ENCODE results near the gene TAS2R60.

Gene TAS2R60

GRCh38 chr7:143436325-143436946 lies 6.8 kb upstream of the TAS2R60 start:
- in situ Hi-C loops (cut with HindIII; ENCODE audit: low sequenced_read_pairs) = no loop called here

- in situ Hi-C loops (cut with HindIII; ENCODE audit: low sequenced_read_pairs) = no loop called here
Measured at GRCh38 chr7:143437578-143437977, 5.7 kb upstream of the TAS2R60 start.

DNA sequence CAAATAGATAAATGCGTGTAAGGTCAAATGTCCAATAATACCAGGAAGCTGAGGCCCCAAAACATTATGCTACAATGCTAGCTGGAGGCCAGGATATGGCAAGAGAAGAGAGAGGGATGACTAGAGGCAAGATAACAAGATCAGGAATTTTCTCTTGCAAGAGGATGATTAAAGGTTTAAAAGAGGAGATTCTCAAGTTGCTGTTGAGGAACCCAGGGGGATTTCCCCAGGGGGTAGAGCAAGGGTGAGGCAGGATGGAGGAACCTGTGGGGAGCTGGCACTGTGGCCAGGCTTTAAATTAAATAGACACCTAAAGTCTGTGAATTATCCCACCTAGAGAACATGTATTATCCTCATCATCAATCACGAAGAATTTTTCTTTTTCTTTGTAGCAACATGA lies 3.4 kb upstream of the TAS2R60 start:
- in situ Hi-C loops (cut with HindIII; ENCODE audit: low sequenced_read_pairs) = no loop called here

- in situ Hi-C loops (cut with HindIII; ENCODE audit: low sequenced_read_pairs) = no loop called here
Measured at GRCh38 chr7:143444063-143444782, 970 bp downstream of the TAS2R60 start.

GRCh38 chr7:143444785-143445184 lies 1.5 kb downstream of the TAS2R60 start:
- in situ Hi-C loops (cut with HindIII; ENCODE audit: low sequenced_read_pairs) = no loop called here

DNA sequence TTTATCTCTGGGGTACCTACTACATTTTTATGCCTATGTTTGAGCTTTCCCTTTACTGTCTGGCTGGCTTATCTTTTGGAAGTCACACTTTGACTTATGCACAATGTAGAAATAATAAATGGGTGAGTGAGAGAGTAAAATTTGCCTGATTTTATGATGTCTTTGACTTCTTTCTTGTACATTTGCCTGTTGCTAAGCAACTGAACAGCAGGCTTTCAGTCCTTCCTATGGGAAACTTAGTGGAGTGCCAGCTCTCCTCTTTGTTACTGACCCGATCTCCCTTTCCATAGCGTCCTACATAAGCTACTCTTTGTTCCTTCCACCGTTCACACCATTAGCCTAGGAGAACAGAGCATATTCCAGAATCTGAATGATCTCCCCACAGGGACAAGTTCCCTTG lies 4.2 kb downstream of the TAS2R60 start:
- in situ Hi-C loops (cut with HindIII; ENCODE audit: low sequenced_read_pairs) = no loop called here

DNA sequence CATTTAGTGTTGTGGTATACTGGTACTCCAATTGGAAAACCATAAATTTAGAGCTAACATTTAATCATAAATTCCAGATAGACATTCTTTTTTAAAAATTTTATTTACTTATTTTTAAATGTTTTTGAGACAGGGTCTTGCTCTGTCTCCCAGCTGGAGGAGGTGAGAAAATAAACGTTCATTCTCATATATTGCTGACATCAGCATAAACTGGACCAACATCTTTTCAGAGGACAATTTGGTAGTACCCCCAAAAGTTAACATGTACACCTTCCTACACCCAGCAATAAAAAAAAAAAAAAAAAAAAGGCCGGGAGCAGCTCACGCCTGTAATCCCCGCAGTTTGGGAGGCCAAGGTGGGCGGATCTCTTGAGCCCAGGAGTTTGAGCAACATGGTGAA lies 5.2 kb downstream of the TAS2R60 start:
- in situ Hi-C loops (cut with HindIII; ENCODE audit: low sequenced_read_pairs) = no loop called here

GRCh38 chr7:143449793-143450192 lies 6.5 kb downstream of the TAS2R60 start:
- in situ Hi-C loops (cut with HindIII; ENCODE audit: low sequenced_read_pairs) = loop anchor here (5.0 kb wide), 2 partner anchors 32 to 58 kb away; no protein-coding TSS in a partner anchor

DNA sequence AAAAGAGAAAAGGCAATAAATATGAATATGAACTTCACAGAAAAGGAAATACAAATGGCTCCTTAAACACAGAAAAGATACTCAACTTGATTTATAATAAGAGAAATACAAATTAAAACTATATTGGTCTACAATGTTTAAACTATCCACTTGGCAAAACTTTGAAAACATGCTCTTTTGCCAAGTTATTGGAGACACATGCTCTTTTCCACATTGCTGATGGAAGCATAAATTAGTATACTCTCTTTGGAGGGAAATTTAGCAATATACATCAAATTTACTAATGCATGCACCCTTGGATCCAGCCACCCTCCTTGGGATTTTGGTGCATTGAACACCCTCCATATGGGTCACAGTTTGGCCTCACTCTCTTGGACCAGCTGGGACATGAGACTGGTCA lies 7.9 kb downstream of the TAS2R60 start:
- in situ Hi-C loops (cut with HindIII; ENCODE audit: low sequenced_read_pairs) = loop anchor here (5.0 kb wide), 2 partner anchors 34 to 56 kb away; no protein-coding TSS in a partner anchor

- in situ Hi-C loops (cut with HindIII; ENCODE audit: low sequenced_read_pairs) = loop anchor here (5.0 kb wide), 2 partner anchors 34 to 56 kb away; no protein-coding TSS in a partner anchor
Measured at GRCh38 chr7:143451746-143452145, 8.5 kb downstream of the TAS2R60 start.

DNA sequence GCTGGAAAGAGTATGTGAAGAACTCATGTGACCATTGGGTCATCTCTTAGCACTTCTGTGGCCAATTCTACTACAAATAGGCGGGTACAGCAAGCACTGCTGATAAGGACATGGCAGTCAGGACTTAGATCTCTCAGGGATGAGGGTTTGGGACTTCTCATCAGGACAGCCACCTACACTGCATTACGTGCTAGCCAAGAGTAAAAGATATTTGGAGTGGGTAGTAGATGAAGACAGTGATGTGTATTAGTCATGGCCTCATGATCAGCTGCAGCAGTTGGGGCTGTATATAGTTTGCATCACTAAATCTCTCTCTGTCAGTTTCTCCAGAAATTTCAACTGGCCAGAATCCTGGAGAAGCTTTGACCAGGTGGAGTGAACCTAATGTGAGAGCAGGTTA lies 9.2 kb downstream of the TAS2R60 start:
- in situ Hi-C loops (cut with HindIII; ENCODE audit: low sequenced_read_pairs) = loop anchor here (5.0 kb wide), 2 partner anchors 35 to 55 kb away; no protein-coding TSS in a partner anchor

DNA sequence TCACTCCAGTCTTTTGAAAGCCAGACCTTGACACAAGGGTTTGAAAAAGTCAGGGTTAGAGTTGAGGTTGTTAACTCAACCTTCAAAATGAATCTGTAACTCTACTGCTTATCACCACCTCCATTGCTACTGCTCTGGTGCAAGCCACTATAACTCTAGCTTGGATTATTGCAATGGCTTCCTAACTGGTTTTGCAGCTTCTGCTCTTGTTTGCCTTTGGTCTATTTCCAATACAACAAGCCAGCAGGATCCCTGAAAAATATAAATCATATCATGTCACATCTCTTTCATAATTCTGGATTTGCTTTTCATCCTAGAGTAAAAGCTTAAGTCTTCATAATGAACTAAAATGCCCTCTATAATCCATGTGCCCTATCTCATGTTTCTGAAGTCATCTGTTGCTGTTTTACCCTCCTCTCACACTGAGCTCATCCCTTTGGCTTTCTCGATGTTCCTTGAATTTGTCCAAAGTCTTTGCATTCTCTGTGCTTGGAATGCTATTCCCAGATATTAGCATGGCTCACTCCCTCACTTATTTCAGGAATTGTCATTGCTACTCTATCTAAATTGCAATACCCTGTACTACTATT lies 10.9 kb downstream of the TAS2R60 start:
- in situ Hi-C loops (cut with HindIII; ENCODE audit: low sequenced_read_pairs) = loop anchor here (5.0 kb wide), 2 partner anchors 37 to 53 kb away; no protein-coding TSS in a partner anchor

- in situ Hi-C loops (cut with HindIII; ENCODE audit: low sequenced_read_pairs) = no loop called here
Measured at GRCh38 chr7:143455491-143455890, 12.2 kb downstream of the TAS2R60 start.

- in situ Hi-C loops (cut with HindIII; ENCODE audit: low sequenced_read_pairs) = no loop called here
Measured at GRCh38 chr7:143455942-143456341, 12.7 kb downstream of the TAS2R60 start.

DNA sequence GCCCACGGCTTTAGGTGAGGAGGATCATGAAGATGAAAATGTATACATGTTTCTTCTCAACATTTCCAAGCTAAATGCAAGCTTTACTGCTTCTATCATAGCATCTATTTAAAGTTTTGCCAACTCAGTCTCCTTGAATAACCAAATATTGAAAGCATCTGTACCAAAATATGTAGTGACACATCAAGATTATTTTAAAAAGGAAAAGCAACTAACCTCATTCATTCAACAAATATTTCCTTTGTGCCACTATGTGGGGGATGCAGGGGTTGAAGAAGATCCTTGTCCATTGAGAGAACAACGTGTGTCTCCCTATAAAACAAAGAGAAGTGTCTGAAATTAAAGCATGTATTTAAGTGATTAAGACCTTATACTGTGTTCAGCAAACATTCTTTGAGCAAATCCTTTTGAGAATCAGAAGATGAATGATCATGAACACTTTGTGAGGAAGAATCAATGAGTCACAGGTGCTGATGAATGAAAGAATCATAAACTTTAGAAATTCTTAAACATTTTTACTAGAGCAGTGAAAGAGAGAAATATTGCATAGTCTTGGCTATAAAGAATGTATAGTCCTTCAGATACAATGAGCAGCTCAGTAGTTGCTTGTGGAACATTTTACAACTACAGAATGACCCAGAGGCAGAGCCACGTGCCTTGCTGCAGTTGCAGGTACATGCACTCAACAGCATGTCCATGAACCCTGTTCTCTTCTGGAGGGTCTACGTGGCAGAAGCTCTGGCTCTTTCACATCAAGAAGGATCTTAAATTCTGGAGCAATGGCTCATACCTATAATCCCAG lies 13.9 kb downstream of the TAS2R60 start:
- in situ Hi-C loops (cut with HindIII; ENCODE audit: low sequenced_read_pairs) = no loop called here

DNA sequence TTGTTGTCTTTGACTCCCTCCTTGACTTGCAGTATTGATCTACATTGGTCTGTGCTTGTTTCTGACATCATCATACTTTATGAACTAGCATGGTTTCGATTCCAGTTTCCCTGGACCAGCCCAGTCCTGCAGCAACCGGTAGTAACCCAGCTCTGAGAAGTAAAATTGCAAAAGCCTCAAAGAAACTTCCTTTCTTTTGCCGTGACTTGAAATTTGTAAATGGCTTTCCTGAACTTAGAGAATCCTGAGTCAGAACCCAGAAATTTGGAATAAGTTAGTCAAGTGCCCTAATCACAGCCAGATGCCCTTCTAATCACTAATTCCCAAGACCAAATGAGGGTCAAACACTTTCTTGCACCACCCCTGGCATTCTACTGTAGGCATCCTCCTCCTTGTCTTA lies 15.0 kb downstream of the TAS2R60 start:
- in situ Hi-C loops (cut with HindIII; ENCODE audit: low sequenced_read_pairs) = no loop called here

- in situ Hi-C loops (cut with HindIII; ENCODE audit: low sequenced_read_pairs) = no loop called here
Measured at GRCh38 chr7:143458681-143459080, 15.4 kb downstream of the TAS2R60 start.

- in situ Hi-C loops (cut with HindIII; ENCODE audit: low sequenced_read_pairs) = no loop called here
Measured at GRCh38 chr7:143459359-143459758, 16.1 kb downstream of the TAS2R60 start.

GRCh38 chr7:143460271-143460979 lies 17.2 kb downstream of the TAS2R60 start:
- in situ Hi-C loops (cut with HindIII; ENCODE audit: low sequenced_read_pairs) = no loop called here

DNA sequence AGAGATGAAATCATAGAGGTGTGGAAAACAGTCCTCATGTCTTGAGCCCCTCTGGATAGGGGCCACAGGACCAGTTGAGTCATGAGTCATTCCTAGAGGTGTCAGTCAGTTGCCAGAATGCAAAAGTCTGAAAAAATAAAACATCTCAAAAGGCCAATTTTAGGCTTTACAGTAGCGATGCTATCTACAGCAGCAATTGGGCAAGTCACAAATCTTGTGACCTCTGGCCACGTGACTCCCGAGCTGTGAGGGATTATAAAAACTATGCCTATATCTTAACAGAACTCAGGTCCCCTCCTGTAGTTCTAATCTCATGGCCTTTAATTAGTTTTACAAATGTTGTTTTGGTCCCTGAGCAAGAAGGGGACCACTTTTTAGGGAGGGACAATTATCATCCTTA lies 18.8 kb downstream of the TAS2R60 start:
- in situ Hi-C loops (cut with HindIII; ENCODE audit: low sequenced_read_pairs) = no loop called here
